Measurements from ENCODE around the gene UBQLNL.

The UBQLNL gene

DNA sequence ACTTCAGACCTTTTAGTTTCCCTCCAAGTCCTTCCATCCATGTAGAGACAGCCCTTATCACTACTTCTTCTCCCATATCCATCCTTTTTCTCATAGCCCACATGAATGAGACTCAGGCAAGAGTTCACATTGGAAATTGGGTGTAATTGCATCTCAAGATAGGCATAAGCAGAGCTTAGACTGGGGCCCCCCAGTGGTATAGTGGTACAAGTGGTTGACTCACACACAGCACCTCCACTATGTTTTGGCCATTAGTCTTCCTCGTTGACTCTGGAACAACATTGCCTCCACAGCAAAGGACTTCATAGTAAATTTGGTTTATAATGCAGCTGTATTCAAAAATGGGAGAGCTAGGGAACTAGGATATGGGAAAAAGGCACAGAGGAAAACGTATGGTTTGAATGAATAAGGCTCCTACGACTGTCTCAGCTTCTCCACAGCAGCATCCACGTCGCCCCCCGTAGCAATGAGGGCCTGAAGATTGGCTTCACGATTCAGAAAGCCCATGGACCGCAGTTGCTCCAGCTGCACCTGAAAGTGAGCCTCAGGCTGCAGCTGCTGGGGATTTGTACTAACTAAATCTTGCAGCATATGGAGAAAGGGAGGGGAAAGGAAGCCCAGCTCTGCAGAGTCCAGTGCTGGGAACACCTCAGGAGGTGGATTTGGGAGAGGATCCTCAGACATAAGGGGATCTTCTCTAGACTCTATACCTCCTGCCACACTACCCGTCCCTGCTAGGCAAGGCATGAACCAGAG is 9.1 kb downstream of the UBQLNL start:
- no peak for DNase-seq

- no peak for DNase-seq
These were observed 11.0 kb downstream of the UBQLNL start for GRCh38 chr11:5505363-5506048.

DNA sequence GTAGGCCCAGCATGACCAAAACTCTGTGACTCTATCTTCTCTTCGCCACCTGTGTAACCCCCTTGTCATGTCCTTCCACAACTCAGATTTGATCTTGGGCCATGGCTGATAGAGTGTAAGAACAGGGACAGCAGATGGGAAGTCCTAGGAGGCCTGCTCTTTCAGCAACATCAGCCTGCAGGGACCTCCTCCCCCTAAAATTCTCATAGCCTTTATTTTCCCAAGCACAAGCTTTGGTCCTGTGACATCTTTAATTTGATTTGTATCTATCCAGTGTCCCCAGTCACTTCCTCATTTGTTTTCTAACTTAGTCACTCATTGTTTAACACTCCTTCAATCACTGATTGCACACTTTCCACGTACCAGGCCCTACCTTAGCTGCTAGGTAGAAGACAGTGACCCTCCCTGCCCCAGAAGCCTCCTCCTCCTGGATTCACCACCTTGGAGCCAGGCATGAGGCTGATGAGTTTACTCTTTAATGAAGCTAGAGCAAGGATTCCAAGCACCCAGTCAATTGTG is 12.0 kb downstream of the UBQLNL start:
- no peak for DNase-seq

DNA sequence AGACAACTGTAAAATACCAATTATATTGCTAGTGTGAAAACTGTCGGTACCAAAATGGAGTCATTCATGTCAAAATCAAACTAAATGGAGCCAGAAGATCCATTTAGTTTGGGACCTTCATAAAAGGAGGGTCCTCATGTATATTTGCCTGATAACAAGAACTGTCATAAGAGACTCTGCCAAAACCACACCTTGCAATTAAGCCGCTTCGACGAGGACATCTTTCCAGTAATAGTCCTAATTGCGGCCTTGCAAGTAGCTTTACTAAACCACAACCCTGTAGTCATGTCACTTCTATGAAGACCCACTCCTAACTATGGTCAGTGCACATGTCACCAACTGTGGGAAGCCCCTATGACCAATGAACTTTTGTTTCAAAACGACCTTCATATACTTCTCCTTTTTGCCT is 16.1 kb downstream of the UBQLNL start:
- DNase-seq: no peak

DNA sequence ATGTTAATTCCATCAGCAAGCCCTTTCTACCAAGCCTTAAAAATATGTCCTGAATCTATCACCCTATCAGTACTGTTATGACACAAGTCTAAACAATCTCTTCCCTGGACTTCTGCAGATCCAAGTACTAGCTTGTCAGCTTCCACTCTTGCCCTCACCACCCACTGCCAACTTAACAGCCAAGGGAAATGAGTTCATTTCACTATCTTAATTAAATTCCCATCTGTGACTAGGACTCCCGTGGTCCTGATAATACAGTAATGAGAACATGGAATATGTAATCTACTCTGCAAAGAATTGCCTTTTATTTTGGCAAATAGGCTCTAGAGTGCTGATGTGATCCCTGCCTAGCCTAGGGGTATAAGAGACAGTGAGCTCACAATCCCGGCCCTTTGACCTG is 16.8 kb downstream of the UBQLNL start:
- no peak for DNase-seq

GRCh38 chr11:5489576-5490357 is 26.7 kb downstream of the UBQLNL start:
- DNase-seq: no peak

DNA sequence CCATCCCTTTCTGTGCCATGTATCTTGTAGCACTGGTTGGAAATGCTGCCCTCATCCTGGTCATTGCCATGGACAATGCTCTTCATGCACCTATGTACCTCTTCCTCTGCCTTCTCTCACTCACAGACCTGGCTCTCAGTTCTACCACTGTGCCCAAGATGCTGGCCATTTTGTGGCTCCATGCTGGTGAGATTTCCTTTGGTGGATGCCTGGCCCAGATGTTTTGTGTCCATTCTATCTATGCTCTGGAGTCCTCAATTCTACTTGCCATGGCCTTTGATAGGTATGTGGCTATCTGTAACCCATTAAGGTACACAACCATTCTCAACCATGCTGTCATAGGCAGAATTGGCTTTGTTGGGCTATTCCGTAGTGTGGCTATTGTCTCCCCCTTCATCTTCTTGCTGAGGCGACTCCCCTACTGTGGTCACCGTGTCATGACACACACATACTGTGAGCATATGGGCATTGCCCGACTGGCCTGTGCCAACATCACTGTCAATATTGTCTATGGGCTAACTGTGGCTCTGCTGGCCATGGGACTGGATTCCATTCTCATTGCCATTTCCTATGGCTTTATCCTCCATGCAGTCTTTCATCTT is 27.6 kb downstream of the UBQLNL start:
- no peak for DNase-seq

- DNase-seq: no peak
These were observed 28.1 kb downstream of the UBQLNL start, which contains the start of gene OR52D1 for GRCh38 chr11:5488385-5488784. Gene OR52D1 (plus strand): TSS chr11:5488685. CDS start chr11:5488707, 22 bp downstream.

- DNase-seq: no peak
These were observed 30.1 kb downstream of the UBQLNL start for GRCh38 chr11:5486421-5486820.

GRCh38 chr11:5486003-5486402 is 30.5 kb downstream of the UBQLNL start:
- no peak for DNase-seq

- no peak for DNase-seq
These were observed 40.2 kb downstream of the UBQLNL start for GRCh38 chr11:5476186-5476819.

DNA sequence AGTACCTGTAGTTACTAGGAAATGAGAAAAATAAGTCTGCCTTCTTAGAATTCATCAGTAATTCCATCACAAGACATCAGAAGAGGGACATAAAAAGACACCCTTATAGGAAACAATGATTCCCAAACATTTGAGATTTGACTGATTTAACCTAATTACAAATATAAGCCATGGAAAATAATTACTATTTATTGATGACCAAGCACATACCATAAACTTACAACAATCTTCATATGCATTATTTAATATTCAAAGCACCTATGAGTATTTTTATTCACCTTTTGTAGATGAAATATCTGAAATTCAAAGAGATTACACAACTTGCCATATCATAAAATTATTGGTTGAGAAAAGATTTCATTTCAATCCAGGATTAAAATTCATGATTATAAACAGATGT is 42.6 kb downstream of the UBQLNL start:
- no peak for DNase-seq

GRCh38 chr11:5467527-5467926 is 49.0 kb downstream of the UBQLNL start:
- no peak for DNase-seq

Data from cerebellar nuclear complex (tissue), 1 donor.